HG03439 (cell line): ENCODE data around the gene PTPRCAP.
"Not testable (repeated sequence)": the region's sequence is repeated elsewhere in the genome, so short reads cannot be mapped to it uniquely, and the experiment has no call there.

Experiments
- ATAC-seq: cut with Tn5 transposase; IDR thresholded peaks from one replicate; pipeline ENCODE4 v1.9.1; 2021; ENCODE audit warnings: mild to moderate bottlenecking, moderate library complexity; ENCODE audit not compliant: unreplicated experiment

PTPRCAP gene, protein sequence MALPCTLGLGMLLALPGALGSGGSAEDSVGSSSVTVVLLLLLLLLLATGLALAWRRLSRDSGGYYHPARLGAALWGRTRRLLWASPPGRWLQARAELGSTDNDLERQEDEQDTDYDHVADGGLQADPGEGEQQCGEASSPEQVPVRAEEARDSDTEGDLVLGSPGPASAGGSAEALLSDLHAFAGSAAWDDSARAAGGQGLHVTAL

DNA sequence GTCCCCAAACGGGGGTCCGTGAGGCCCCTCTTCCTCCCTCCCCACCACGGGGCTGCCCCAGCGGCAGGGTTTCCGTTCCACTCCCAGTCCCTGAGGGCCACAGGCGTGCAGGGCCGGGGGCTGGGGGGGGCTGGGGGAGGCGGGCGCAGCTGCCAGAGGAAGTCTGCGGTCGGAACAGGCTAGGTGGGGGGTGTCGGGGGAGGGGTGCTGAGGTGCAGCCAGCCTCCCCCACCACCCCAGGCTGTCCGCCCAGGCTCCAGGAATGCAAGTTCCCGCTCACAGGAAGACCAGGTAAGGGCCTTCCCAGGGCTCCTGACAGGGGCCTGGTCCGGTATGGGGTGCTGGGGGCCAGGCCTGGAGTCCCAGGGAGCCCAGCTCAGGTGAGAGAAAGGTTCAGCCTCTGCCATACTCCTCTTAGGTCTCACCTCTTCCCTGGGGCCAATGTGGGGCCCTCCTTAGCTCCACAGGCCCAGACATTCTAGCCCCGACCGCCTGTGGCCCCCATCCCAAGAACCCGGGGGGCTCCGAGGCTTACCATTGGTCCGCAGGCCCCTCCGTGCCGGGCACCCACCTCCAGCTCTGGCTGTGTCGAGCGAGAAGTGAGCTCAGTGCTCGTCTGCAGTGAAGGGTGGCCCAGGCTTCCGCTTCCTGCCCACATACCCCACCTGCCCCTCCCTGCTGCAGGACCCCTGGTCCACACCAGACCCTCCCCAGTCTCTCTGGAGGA, at the start of gene PTPRCAP:
TSS of gene PTPRCAP (minus strand) at position 601 of the 727 bp plus-strand sequence. CDS start at position 538, 63 bp downstream.
- no peak for ATAC-seq

DNA sequence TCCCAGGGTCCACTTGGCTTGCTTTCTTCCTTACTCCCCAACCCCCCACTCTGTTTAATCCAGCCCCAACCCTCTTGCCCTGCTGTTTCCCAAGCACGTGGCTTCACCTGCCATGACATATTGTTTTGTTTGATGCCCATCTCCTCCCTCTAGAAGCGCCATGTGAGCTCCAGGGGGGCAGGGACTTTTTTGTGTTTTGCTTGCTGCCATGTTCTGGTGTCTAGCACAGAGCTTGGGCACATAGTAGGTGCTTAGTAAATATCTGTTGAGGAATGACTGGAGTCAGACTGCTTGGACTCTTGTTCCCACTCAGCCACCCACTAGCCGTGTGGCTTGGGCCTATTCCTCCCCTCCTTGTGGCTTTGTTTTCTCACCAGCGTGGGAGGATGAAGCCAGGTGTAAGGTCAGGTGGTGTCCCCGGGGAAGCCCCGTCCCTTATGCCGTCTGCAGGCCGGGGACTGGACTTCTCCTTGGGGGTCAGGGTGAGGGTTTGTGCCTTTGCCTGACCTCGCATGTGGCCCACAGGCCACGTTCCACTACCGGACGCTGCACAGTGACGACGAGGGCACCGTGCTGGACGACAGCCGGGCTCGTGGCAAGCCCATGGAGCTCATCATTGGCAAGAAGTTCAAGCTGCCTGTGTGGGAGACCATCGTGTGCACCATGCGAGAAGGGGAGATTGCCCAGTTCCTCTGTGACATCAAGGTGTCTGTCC, 49.2 kb upstream of the PTPRCAP start:
- ATAC-seq, result peak; percentile 26

DNA sequence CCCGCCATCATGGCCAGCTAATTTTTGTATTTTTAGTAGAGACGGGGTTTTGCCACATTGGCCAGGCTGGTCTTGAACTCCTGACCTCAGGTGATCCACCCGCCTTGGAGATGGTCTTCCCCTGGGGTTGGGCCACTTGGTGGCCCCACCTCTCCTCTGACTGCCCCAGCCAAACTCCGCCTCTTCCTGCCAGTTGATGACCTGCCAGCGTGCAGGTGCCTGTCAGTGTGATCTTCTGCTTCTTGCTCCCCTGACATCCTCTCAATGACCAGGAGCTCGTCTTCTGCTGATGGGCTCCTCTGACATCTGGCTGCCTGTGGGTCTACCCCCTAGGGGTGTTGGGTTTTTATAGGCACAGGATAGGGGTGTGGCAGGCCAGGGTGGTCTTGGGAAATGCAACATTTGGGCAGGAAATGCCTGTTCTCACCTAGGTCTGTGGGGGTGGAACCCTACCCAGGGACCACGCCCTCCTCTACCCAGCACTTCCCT, 48.4 kb upstream of the PTPRCAP start:
- not testable (repeated sequence) for ATAC-seq

GRCh38 chr11:67484847-67485311, 47.4 kb upstream of the PTPRCAP start:
- no peak for ATAC-seq

- ATAC-seq, result no peak
Observed at GRCh38 chr11:67483831-67484665, 46.6 kb upstream of the PTPRCAP start.

- ATAC-seq, result peak; percentile 63
Observed at GRCh38 chr11:67482827-67483798, 45.6 kb upstream of the PTPRCAP start, which contains the start of gene AIP. Gene AIP, plus strand, starts transcription at chr11:67483026. Its CDS starts 133 bp downstream, at chr11:67483159.

GRCh38 chr11:67482275-67482826, 44.9 kb upstream of the PTPRCAP start:
- ATAC-seq, result no peak

DNA sequence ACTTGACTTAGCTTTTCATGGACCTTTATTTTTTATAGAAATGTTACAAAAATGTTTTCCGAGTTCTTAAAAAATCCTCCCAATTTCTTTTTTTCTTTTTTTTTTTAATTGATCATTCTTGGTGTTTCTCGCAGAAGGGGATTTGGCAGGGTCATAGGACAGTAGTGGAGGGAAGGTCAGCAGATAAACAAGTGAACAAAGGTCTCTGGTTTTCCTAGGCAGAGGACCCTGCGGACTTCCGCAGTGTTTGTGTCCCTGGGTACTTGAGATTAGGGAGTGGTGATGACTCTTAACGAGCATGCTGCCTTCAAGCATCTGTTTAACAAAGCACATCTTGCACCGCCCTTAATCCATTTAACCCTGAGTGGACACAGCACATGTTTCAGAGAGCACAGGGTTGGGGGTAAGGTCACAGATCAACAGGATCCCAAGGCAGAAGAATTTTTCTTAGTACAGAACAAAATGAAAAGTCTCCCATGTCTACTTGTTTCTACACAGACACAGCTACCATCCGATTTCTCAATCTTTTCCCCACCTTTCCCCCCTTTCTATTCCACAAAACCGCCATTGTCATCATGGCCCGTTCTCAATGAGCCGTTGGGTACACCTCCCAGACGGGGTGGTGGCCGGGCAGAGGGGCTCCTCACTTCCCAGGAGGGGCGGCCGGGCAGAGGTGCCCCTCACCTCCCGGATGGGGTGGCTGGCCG, 40.0 kb upstream of the PTPRCAP start:
- ATAC-seq, result not testable (repeated sequence)

DNA sequence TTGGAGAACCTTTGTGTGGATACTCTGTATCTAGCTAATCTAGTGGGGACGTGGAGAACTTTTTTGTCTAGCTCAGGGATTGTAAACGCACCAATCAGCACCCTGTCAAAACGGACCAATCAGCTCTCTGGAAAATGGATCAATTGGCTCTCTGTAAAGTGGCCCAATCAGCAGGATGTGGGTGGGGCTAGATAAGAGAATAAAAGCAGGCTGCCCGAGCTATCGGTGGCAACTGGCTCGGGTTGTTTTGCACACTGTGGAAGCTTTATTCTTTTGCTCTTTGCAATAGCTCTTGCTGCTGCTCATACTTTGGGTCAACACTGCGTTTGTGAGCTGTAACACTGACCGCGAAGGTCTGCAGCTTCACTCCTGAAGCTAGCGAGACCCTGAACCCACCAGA, 39.2 kb upstream of the PTPRCAP start:
- ATAC-seq, result not testable (repeated sequence)

GRCh38 chr11:67472882-67473281, 35.4 kb upstream of the PTPRCAP start:
- no peak for ATAC-seq

- no peak for ATAC-seq
Observed at GRCh38 chr11:67470337-67471002, 33.0 kb upstream of the PTPRCAP start.

- no peak for ATAC-seq
Observed at GRCh38 chr11:67469508-67469811, 32.0 kb upstream of the PTPRCAP start.

- ATAC-seq, result peak; percentile 60
Observed at GRCh38 chr11:67468759-67469507, 31.5 kb upstream of the PTPRCAP start, which contains the start of gene TMEM134. Gene TMEM134, minus strand, starts transcription at chr11:67469251. Its CDS starts 59 bp downstream, at chr11:67469192.

DNA sequence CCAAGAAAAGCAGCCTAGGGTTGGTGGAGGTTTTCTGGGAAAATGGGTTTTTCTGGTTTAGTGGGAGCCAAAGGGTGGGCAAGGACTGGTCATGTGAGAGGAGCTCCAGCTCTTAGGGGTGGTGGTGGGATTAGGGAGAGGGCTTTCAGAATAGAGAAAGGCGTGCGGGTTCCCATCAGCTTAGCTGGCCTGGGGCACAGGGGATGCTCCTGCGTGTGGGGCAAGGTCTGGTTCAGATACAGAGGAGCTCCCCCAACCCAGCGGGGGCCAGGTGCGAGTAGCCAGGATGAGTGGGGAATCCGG, 30.9 kb upstream of the PTPRCAP start:
- ATAC-seq, result no peak

- no peak for ATAC-seq
Observed at GRCh38 chr11:67468056-67468455, 30.6 kb upstream of the PTPRCAP start.

GRCh38 chr11:67466962-67467771, 29.7 kb upstream of the PTPRCAP start:
- no peak for ATAC-seq

DNA sequence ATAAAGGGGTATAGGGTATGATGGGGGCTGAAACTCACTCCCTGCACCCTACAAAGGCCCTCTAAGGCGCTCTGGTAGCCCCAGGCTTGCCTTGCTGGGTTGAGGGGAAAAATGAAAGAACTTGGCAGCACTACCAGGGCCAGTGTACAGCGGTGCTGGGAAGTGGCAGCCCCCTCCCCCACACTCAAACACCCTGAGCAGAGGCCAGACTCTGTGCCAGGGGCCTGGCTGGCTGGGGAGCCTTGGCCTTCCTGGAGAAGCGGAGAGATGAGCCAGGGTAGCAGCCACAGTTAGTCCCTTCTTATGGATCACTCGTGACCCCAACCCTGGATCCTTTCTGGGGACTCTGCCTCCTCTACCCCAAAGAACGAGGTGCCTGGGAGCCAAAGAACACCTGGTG, 28.9 kb upstream of the PTPRCAP start:
- ATAC-seq, result no peak
